Measurements from ENCODE around the gene RALA.
"Not testable (repeated sequence)": the region's sequence is repeated elsewhere in the genome, so short reads cannot be mapped to it uniquely, and the experiment has no call there.

DNA sequence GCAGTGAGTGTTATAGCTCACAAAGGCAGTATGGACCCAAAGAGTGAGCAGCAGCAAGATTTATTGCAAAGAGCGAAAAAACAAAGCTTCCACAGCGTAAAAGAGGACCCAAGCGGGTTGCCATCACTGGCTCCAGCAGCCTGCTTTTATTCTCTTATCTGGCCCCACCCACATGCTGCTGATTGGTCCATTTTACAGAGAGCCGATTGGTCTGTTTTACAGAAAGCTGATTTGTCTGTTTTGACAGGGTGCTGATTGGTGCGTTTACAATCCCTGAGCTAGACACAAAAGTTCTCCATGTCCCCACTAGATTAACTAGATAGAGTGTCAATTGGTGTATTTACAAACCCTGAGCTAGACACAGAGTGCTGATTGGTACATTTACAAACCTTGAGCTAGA, 129.9 kb downstream of the RALA start:
- TF ChIP-seq POLR2A, CTCF, POLR2AphosphoS5 (IDR thresholded peaks at IDR 0.05): not testable (repeated sequence)

All from transverse colon (tissue), 4 donors.